SK-N-SH treated with all-trans-retinoic acid at 6 μM for 48 hours (cell line): ENCODE measurements around the gene DUSP2.

Experiments used
- TCF4 ChIP-seq: fragments of 250-450 bp; sonication (Bioruptor Pico); IDR thresholded peaks from 2 replicates; pipeline ENCODE4 v1.8.0; 2021; ENCODE audit warnings: mild to moderate bottlenecking, moderate library complexity, borderline replicate concordance
- ZNF565 ChIP-seq: fragments of 450-650 bp; formaldehyde crosslinking; conservative IDR thresholded peaks from 2 replicates; pipeline ENCODE4 v1.5.0; 2020; ENCODE audit warnings: low read depth, mild to moderate bottlenecking, moderate library complexity

- TF ChIP-seq ZNF565 (CRISPR knock-in tag) (no peak), TCF4 (CRISPR knock-in tag) (no peak)
Observed at GRCh38 chr2:96156011-96156820, 11.0 kb upstream of the DUSP2 start.
